Measurements from ENCODE around the gene RPRM.
"Not testable (repeated sequence)": the region's sequence is repeated elsewhere in the genome, so short reads cannot be mapped to it uniquely, and the experiment has no call there.

DNA sequence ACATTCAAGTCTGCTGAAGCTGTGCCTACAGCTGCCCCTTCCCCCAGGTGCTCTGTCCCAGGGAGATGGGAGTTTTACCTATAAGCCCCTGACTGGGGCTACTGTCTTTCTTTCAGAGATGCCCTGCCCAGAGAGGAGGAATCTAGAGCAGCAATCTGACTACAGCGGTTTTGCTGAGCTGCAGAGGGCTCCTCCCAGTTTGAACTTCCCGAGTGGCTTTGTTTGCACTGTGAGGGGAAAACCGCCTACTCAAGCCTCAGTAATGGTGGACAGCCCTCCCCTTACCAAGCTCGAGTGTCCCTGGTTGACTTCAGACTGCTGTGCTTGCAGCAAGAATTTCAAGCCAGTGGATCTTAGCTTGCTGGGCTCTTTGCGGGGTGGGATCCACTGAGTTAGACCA lies 35.9 kb downstream of the RPRM start:
- not testable (repeated sequence) for TF ChIP-seq CTCF, POLR2A (IDR thresholded peaks at IDR 0.05)
